T-cell (primary cell): ENCODE results near the gene TFIP11. TPM values are rescaled to one million over a fixed set of nuclear protein-coding genes. Genes with fewer than 3 reads are reported as not detected.

Experiments
- ATAC-seq, 4 experiments: fragments of 200-7000 bp in 3 of 4; fragments of 150-1000 bp in 1 of 4; cut with Tn5 transposase; replicated peaks in 1 of 4; 1 replicate in 3 of 4; 2 replicates in 1 of 4; pipeline ENCODE4 v1.10.0; 2021; ENCODE audit warnings: moderate library complexity in 3 of 4, mild to moderate bottlenecking in 2 of 4, moderate number of reproducible peaks in 1 of 4
- CTCF ChIA-PET, 2 donors: fragments of 300-600 bp; sonication (Branson Sonifier 250); formaldehyde crosslinking; loops; one replicate each; lab custom pipeline; 2022; ENCODE audit warnings: antibody characterized with exemption in 2 of 2; lab: Charles Lee
- POLR2A ChIA-PET, 2 donors: fragments of 300-600 bp; sonication (Branson Sonifier 250); formaldehyde crosslinking; loops; one replicate each; lab custom pipeline; 2022; ENCODE audit warnings: antibody characterized with exemption in 2 of 2; lab: Charles Lee
- DNase-seq, 35 experiments: peaks; one replicate each; pipeline versions ENCODE4 v3.0.0 to v3.0.0-alpha.2; 2013 to 2023
- H3K27ac ChIP-seq: one replicate; pipeline ENCODE4 v1.5.1; 2013; ENCODE audit warnings: low read length
- H3K27me3 ChIP-seq, 2 experiments: replicated peaks in 1 of 2; 1 replicate in 1 of 2; 2 replicates in 1 of 2; pipeline versions ENCODE4 v1.6.1 to v1.7.0; 2013; ENCODE audit warnings: low read length in 1 of 2, mixed read lengths in 1 of 2; ENCODE audit not compliant: control insufficient read depth in 2 of 2, insufficient read depth in 2 of 2; ENCODE audit errors: extremely low read depth in 1 of 2
- H3K36me3 ChIP-seq, 2 donors: 1 replicate in 1 of 2; 2 replicates in 1 of 2; pipeline versions ENCODE4 v1.6.1 to v1.7.0; 2013; ENCODE audit warnings: low read length in 1 of 2; ENCODE audit not compliant: control insufficient read depth in 2 of 2, insufficient read depth in 1 of 2; ENCODE audit errors: extremely low read depth in 1 of 2
- H3K4me1 ChIP-seq, 2 experiments: 1 replicate in 1 of 2; 2 replicates in 1 of 2; pipeline versions ENCODE4 v1.6.1 to v1.7.0; 2013; ENCODE audit warnings: low read length in 2 of 2, mixed read lengths in 1 of 2; ENCODE audit not compliant: insufficient read depth in 2 of 2, control insufficient read depth in 1 of 2; ENCODE audit errors: extremely low read depth in 1 of 2
- H3K4me3 ChIP-seq, 2 donors: 1 replicate in 1 of 2; 2 replicates in 1 of 2; pipeline versions ENCODE4 v1.5.1 to v1.7.0; 2013; ENCODE audit warnings: mild to moderate bottlenecking in 2 of 2, low read length in 1 of 2, moderate library complexity in 1 of 2; ENCODE audit not compliant: control insufficient read depth in 1 of 2; ENCODE audit errors: extremely low read depth in 1 of 2
- H3K9me3 ChIP-seq: 2 replicates; pipeline ENCODE4 v1.7.0; 2013
- H3K27ac Mint-ChIP-seq, 2 donors: one replicate each; pipeline ENCODE4 v1.8.0; 2020 to 2021; ENCODE audit warnings: mild to moderate bottlenecking in 2 of 2, mixed read lengths in 2 of 2
- H3K27me3 Mint-ChIP-seq, 2 donors: one replicate each; pipeline ENCODE4 v1.8.0; 2021 to 2022; ENCODE audit warnings: mixed read lengths in 2 of 2
- H3K36me3 Mint-ChIP-seq: one replicate; pipeline ENCODE4 v1.8.0; 2021; ENCODE audit warnings: mixed read lengths
- H3K4me1 Mint-ChIP-seq, 3 donors: one replicate each; pipeline ENCODE4 v1.8.0; 2020 to 2022; ENCODE audit warnings: mixed read lengths in 3 of 3, mild to moderate bottlenecking in 1 of 3
- H3K4me3 Mint-ChIP-seq, 3 donors: one replicate each; pipeline ENCODE4 v1.8.0; 2020 to 2022; ENCODE audit warnings: mild to moderate bottlenecking in 3 of 3, mixed read lengths in 3 of 3, moderate library complexity in 3 of 3
- H3K9me3 Mint-ChIP-seq, 3 donors: one replicate each; pipeline ENCODE4 v1.8.0; 2020 to 2022; ENCODE audit warnings: mixed read lengths in 3 of 3
- WGBS: methylation state at CpG from one replicate; pipeline ENCODE4 v1.1.5; 2013; ENCODE audit warnings: missing lambda C conversion rate; ENCODE audit not compliant: insufficient coverage; 5-methylcytosine and 5-hydroxymethylcytosine counted together
- total RNA-seq, 35 experiments: library from RNA in 6 of 35; stranded (reverse) in 6 of 35; fragments of 120-200 nt in 1 of 35; gene quantifications; one replicate each; pipeline versions ENCODE4 v1.2.1 to v1.2.4 and lab custom pipeline; 2013 to 2026

Gene TFIP11
- total RNA-seq, 5 donors from 2014 or later (not counting 1 experiment from before 2014, with no cell fraction given) = 63.0 to 91.8 (median 75.2) TPM

DNA sequence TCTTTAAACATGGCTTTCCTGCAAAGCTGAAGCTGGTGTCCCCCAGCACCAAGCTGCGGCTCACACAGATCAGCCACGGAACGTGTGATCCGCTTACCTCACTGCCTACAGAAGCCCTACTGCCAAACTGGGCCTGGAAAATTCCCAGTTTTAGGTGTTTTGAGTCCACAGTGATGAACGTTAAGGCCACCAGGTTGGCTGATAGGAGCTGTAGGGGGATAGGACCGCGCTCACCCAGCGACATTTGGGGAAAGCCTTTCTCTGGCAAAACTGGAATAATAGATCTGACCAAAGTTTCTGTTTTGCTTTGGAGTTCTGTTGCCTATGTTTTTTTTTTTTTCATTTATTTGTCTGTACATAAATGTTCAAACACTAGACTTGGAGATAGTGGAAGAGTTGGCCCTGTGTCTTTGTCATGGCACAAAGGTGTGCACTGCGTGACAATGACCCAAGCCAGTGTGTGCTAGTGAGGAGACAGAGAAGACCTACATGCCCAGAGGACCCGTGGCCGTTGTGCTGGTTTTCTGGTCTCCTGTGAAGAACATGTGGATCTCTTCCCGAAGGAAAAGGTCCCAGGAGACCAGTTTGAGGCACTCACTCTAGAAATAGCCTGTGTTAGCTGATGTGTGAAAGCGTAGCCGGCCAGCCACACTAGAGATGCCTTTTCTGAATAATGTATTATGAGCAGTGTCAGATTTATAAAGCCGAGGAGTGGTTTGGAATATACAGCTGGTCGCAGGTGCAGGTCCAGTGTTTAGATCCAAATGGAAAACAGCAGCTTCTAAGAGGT lies 68.2 kb downstream of the TFIP11 start:
- Mint-ChIP-seq H3K9me3 (no peaks in the 10 kb centered on the region), H3K27me3 (no peaks in the 10 kb centered on the region), H3K36me3 (peaks cover 4% of the 10 kb centered on the region), H3K4me1 (no peaks in the 10 kb centered on the region), H3K27ac (no peak overlapping the region), H3K4me3 (no peak overlapping the region)
- H3K27me3 ChIP-seq = no peaks in the 10 kb centered on the region
- H3K4me3 ChIP-seq = no peak overlapping the region
- 92% methylated on average over 16 of the region's 16 CpGs for WGBS
- H3K27ac ChIP-seq = no peak overlapping the region
- ChIA-PET POLR2A (interaction anchor here in 1 of 2 donors (0.6 kb wide), 1 partner anchor 223 kb away, joined by 9 read pairs; no protein-coding TSS in a partner anchor), CTCF (no interaction called here)
- H3K9me3 ChIP-seq = no peaks in the 10 kb centered on the region
- H3K4me1 ChIP-seq = no peaks in the 10 kb centered on the region
- DNase-seq (no peak), ATAC-seq (no peak)
- H3K36me3 ChIP-seq = peaks cover 3 to 7% of the 10 kb centered on the region in 2 donors

DNA sequence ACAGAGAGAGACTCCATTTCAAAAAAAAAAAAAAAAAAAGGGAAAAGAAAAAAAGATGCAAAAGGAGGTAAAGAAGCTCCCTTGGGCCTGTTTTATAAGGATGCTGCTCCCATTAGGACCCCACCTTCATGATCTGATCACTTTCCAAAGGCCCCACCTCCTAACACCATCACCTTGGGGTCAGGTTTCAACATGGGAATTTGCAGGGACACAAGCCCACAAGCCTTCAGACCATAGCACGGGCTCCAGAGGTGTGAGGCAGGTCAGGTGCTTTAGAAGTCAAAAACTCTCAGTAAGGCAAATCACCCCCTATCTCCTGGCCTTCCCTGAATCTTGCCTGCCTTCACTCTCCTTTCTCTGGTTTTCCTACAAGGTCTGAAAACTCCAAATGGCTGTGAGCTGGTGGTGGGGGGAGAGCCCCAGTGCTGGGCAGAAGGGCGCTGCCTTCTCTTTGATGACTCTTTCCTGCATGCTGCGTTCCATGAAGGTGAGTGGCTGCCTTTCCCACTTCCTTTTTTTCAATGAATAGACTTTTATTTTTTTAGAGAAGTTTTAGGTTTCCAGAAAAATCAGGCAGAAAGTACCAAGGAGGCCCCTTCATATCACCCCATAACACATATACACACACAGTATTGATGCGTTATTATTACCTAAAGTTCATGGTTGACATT lies 70.1 kb downstream of the TFIP11 start:
- 92% methylated on average over 2 of the region's 4 CpGs for WGBS
- Mint-ChIP-seq H3K27me3 (no peaks in the 10 kb centered on the region), H3K36me3 (peaks cover 4% of the 10 kb centered on the region), H3K4me1 (peaks cover 2 to 9% (median 3%) of the 10 kb centered on the region in 3 donors), H3K9me3 (no peaks in the 10 kb centered on the region), H3K27ac (no peak overlapping the region), H3K4me3 (no peak overlapping the region)
- Histone ChIP-seq H3K36me3 (peaks cover 3% of the 10 kb centered on the region in 2 donors), H3K9me3 (no peaks in the 10 kb centered on the region), H3K4me1 (no peaks in the 10 kb centered on the region), H3K4me3 (no peak overlapping the region), H3K27ac (no peak overlapping the region), H3K27me3 (no peaks in the 10 kb centered on the region)
- ATAC-seq = no peak
- ChIA-PET CTCF (interaction anchor here in 1 of 2 donors (0.6 to 0.7 kb wide), 2 partner anchors 22 to 94 kb away, joined by 3 to 5 read pairs; no protein-coding TSS in a partner anchor), POLR2A (interaction anchor here (0.6 kb wide), 2 partner anchors 14 to 58 kb away, joined by 4 to 5 read pairs; no protein-coding TSS in a partner anchor)
- DNase-seq = no peak

Other genes starting within 250 kb of the TFIP11 start
- 1 to 10 TPM; 1.9 to 5.3 (median 4.3) TPM for gene ASPHD2, start 83.2 kb downstream of the TFIP11 start, total RNA-seq
- gene HPS4, start 28.7 kb downstream of the TFIP11 start, total RNA-seq = 10 to 100 TPM; 38.7 to 53.4 (median 50.0) TPM
- gene SRRD, start 28.6 kb downstream of the TFIP11 start, total RNA-seq = 10 to 100 TPM; 17.4 to 23.3 (median 21.8) TPM
- 10 to 100 TPM; 30.3 to 42.1 (median 38.0) TPM for gene TPST2, start 77.7 kb upstream of the TFIP11 start, total RNA-seq
- gene CRYBB1, start 105.6 kb upstream of the TFIP11 start, total RNA-seq = not detected
- not detected for gene CRYBA4, start 109.5 kb upstream of the TFIP11 start, total RNA-seq
- gene MIAT, start 145.1 kb upstream of the TFIP11 start, total RNA-seq = 100 to 1,000 TPM in 3 of 5 donors, 10 to 100 TPM in 2; 45.8 to 237 (median 207) TPM